OCI-LY1 (cell line): ENCODE results near the gene DDR1.

Source experiments
- H2AFZ ChIP-seq: fragments of 200-600 bp; sonication (generic), shearing (Covaris generic); 2 replicates; pipeline ENCODE4 v1.6.0; 2014; ENCODE audit warnings: antibody characterized with exemption, mild to moderate bottlenecking, low read length
- H3F3A ChIP-seq: fragments of 200-600 bp; sonication (generic), shearing (Covaris generic); 2 replicates; pipeline ENCODE4 v1.6.0; 2014; ENCODE audit warnings: mild to moderate bottlenecking, antibody characterized with exemption, low read length, moderate library complexity; ENCODE audit not compliant: insufficient read depth
- H3K27ac ChIP-seq: fragments of 200-600 bp; sonication (generic); 2 replicates; pipeline ENCODE4 v1.5.1; 2014; ENCODE audit warnings: low read length, mixed run types, mild to moderate bottlenecking, low read depth; ENCODE audit not compliant: poor library complexity, severe bottlenecking
- H3K27me3 ChIP-seq: fragments of 200-600 bp; sonication (generic); 2 replicates; pipeline ENCODE4 v1.6.0; 2014; ENCODE audit warnings: antibody characterized with exemption, mild to moderate bottlenecking, low read length, moderate library complexity; ENCODE audit not compliant: insufficient read depth
- H3K36me3 ChIP-seq: fragments of 200-600 bp; sonication (generic); 2 replicates; pipeline ENCODE4 v1.6.1; 2014; ENCODE audit warnings: mild to moderate bottlenecking, antibody characterized with exemption, low read length, moderate library complexity, mixed read lengths; ENCODE audit not compliant: insufficient read depth
- H3K4me1 ChIP-seq: fragments of 200-600 bp; sonication (generic); 2 replicates; pipeline ENCODE4 v1.5.1; 2014; ENCODE audit warnings: mild to moderate bottlenecking, low read length, moderate library complexity; ENCODE audit not compliant: insufficient read depth, severe bottlenecking
- H3K4me2 ChIP-seq: fragments of 200-600 bp; sonication (generic), shearing (Covaris generic); 2 replicates; pipeline ENCODE4 v1.6.1; 2014; ENCODE audit warnings: low read length
- H3K4me3 ChIP-seq: fragments of 200-600 bp; sonication (generic); 2 replicates; pipeline ENCODE4 v1.5.1; 2014; ENCODE audit warnings: low read length, low read depth, mild to moderate bottlenecking, mixed read lengths; ENCODE audit not compliant: poor library complexity, severe bottlenecking
- H3K79me2 ChIP-seq: fragments of 200-600 bp; shearing (Covaris generic); 2 replicates; pipeline ENCODE4 v1.6.1; 2016; ENCODE audit warnings: mixed run types, low read length, mixed read lengths; ENCODE audit not compliant: insufficient read depth
- H3K9ac ChIP-seq: fragments of 200-600 bp; sonication (generic), shearing (Covaris generic); 2 replicates; pipeline ENCODE4 v1.6.1; 2014; ENCODE audit warnings: mild to moderate bottlenecking, low read length, mixed read lengths
- H3K9me2 ChIP-seq: fragments of 200-600 bp; sonication (generic), shearing (Covaris generic); 2 replicates; pipeline ENCODE4 v1.6.1; 2014; ENCODE audit warnings: low read depth, mild to moderate bottlenecking, low read length, mixed read lengths
- H3K9me3 ChIP-seq: fragments of 200-600 bp; shearing (Covaris generic); 2 replicates; pipeline ENCODE4 v1.6.1; 2014; ENCODE audit warnings: low read length, mixed read lengths
- H4K20me1 ChIP-seq: fragments of 200-600 bp; sonication (generic), shearing (Covaris generic); 2 replicates; pipeline ENCODE4 v1.6.0; 2016; ENCODE audit warnings: mild to moderate bottlenecking, low read length; ENCODE audit not compliant: insufficient read depth
- EZH2 ChIP-seq: fragments of 200-600 bp; sonication (generic), shearing (Covaris generic); IDR thresholded peaks from 2 replicates; pipeline ENCODE4 v1.8.0; 2017; ENCODE audit warnings: borderline replicate concordance, mixed run types, mild to moderate bottlenecking, antibody characterized with exemption, low read length, moderate library complexity, mixed read lengths
- TF ChIP-seq, protein P1 (sequence below): fragments of 200-600 bp; sonication (generic), shearing (Covaris generic); IDR thresholded peaks from 2 replicates; pipeline ENCODE4 v1.5.1; 2017; ENCODE audit warnings: mild to moderate bottlenecking, antibody characterized with exemption, low read length, moderate library complexity, mixed read lengths

DDR1 gene

DNA sequence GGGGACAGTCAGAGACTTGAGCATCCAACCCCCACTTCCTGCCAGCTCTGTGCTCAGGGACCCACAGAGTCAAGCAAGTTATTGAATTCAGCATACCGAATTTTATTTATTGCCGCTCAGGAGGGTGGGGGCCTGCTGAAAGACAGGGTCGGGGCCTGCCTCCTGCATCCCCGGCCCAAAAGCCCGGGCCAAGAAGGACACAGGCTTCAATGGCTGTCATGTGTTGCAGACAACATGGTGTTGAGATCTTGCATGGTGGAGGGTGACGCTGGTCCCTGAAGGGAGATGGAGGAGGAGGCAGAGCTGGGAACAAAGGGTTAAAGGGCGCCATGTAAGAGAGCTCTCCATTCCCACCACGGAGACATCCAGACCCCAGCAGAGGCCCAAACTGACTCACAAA is 47.0 kb downstream of the DDR1 start:
- Histone ChIP-seq H4K20me1 (no peaks in the 10 kb centered on the region), H2AFZ (no peak overlapping the region), H3F3A (no peaks in the 10 kb centered on the region), H3K9me3 (no peaks in the 10 kb centered on the region), H3K4me2 (no peak overlapping the region), H3K4me3 (no peak overlapping the region), H3K4me1 (no peaks in the 10 kb centered on the region), H3K9ac (no peak overlapping the region), H3K9me2 (no peaks in the 10 kb centered on the region), H3K36me3 (peaks cover 28% of the 10 kb centered on the region), H3K27me3 (no peaks in the 10 kb centered on the region), H3K79me2 (no peaks in the 10 kb centered on the region), H3K27ac (no peak overlapping the region)
- TF ChIP-seq EZH2, result no peak
- TF ChIP-seq, protein P1, sequence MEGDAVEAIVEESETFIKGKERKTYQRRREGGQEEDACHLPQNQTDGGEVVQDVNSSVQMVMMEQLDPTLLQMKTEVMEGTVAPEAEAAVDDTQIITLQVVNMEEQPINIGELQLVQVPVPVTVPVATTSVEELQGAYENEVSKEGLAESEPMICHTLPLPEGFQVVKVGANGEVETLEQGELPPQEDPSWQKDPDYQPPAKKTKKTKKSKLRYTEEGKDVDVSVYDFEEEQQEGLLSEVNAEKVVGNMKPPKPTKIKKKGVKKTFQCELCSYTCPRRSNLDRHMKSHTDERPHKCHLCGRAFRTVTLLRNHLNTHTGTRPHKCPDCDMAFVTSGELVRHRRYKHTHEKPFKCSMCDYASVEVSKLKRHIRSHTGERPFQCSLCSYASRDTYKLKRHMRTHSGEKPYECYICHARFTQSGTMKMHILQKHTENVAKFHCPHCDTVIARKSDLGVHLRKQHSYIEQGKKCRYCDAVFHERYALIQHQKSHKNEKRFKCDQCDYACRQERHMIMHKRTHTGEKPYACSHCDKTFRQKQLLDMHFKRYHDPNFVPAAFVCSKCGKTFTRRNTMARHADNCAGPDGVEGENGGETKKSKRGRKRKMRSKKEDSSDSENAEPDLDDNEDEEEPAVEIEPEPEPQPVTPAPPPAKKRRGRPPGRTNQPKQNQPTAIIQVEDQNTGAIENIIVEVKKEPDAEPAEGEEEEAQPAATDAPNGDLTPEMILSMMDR, result no peak

DNA sequence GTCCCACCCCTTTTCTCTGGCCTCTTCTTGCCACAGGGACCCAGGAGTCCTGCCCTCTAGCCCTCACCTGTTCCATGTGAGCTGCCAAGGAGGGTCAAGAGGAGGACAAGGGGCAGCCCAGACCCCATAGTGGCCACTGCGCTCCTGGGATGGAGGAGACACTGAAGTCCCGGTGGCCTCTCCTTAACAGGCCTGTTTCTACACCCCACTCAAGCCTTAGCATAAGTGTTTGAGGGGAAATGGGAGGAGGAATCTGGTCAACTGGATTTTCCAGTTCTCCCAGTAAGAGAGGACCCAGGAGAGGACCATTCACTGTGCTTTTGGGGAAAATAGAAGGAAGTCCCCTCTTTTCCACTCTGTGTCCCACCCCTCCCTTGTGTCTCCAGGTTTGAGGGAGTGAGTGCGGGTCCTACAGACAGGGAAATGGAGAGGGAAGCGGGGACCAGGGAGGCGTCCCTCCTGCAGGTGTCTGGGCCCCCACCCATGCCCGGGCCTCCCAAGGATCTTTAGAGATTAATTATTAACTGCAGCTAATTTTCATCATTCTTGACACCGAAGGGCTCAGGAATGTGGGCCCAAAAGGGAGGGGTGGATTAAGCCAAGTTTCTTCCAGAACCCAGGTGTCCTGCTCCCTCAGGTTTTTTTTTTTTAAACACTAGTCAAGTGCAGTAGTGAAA is 47.8 kb downstream of the DDR1 start, which contains the start of gene SFTA2:
TSS of gene SFTA2 (minus strand) at position 202 of the 677 bp plus-strand sequence. CDS start at position 128, 74 bp downstream.
- Histone ChIP-seq H3K27me3 (no peaks in the 10 kb centered on the region), H3K4me1 (no peaks in the 10 kb centered on the region), H3K4me2 (no peak within 1 kb of the TSS), H3K36me3 (peaks cover 19% of the 10 kb centered on the region), H3K27ac (no peak within 1 kb of the TSS), H3K9me3 (no peaks in the 10 kb centered on the region), H3K4me3 (no peak within 1 kb of the TSS), H3K9me2 (no peaks in the 10 kb centered on the region), H3K79me2 (no peaks in the 10 kb centered on the region), H2AFZ (no peak within 1 kb of the TSS), H3F3A (no peaks in the 10 kb centered on the region), H4K20me1 (no peaks in the 10 kb centered on the region), H3K9ac (no peak within 1 kb of the TSS)
- no peak for TF ChIP-seq EZH2
- TF ChIP-seq, protein P1, result no peak

- Histone ChIP-seq H3K79me2 (no peaks in the 10 kb centered on the region), H3K4me3 (no peak overlapping the region), H3K27ac (no peak overlapping the region), H2AFZ (no peak overlapping the region), H3K36me3 (peaks cover 12% of the 10 kb centered on the region), H3K9ac (no peak overlapping the region), H3K4me2 (no peak overlapping the region), H3K4me1 (no peaks in the 10 kb centered on the region), H4K20me1 (no peaks in the 10 kb centered on the region), H3F3A (no peaks in the 10 kb centered on the region), H3K9me3 (no peaks in the 10 kb centered on the region), H3K27me3 (no peaks in the 10 kb centered on the region), H3K9me2 (no peaks in the 10 kb centered on the region)
- TF ChIP-seq, protein P1, result no peak
- no peak for TF ChIP-seq EZH2
Observed at GRCh38 chr6:30932665-30933365, 48.5 kb downstream of the DDR1 start.
